KOPT-K1 (cell line): ENCODE results near the gene KCNJ11.

Experiments
- H3K27ac ChIP-seq: fragments of 200-600 bp; sonication (generic); 2 replicates; pipeline ENCODE4 v1.5.1; 2016; ENCODE audit warnings: antibody characterized with exemption, mild to moderate bottlenecking, low read depth, low read length; ENCODE audit not compliant: poor library complexity, severe bottlenecking
- H3K36me3 ChIP-seq: fragments of 200-600 bp; sonication (generic); 2 replicates; pipeline ENCODE4 v1.5.1; 2017; ENCODE audit warnings: antibody characterized with exemption, mild to moderate bottlenecking, low read length, moderate library complexity; ENCODE audit not compliant: insufficient read depth
- H3K9me3 ChIP-seq: fragments of 200-600 bp; sonication (generic); 2 replicates; pipeline ENCODE4 v1.5.1; 2017; ENCODE audit warnings: antibody characterized with exemption, low read length, mild to moderate bottlenecking; ENCODE audit not compliant: insufficient read depth, poor library complexity, severe bottlenecking

The KCNJ11 gene

DNA sequence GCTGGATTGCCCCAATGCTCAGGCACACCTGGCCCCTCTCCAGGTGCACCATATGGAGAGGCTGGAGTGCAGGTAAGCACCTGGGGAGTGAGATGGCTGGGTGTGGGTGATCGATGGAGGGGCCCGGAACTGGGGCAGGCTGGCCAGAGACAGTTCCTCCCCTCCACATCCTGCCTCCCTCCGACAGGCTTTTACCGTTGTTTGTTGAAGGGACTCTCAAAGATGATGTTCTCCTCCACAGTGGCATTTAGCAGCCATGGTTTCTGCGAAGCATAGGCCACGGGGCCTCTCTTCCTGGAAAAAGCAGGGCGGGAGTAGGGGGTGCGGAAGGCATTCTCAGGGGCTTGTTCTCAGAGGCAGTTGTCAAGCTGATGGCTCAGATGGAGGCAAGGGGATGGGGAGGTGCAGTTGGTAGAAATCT is 25.9 kb upstream of the KCNJ11 start:
- Histone ChIP-seq H3K9me3 (no peaks in the 10 kb centered on the region), H3K36me3 (no peaks in the 10 kb centered on the region), H3K27ac (peak overlapping the region; percentile 80)

DNA sequence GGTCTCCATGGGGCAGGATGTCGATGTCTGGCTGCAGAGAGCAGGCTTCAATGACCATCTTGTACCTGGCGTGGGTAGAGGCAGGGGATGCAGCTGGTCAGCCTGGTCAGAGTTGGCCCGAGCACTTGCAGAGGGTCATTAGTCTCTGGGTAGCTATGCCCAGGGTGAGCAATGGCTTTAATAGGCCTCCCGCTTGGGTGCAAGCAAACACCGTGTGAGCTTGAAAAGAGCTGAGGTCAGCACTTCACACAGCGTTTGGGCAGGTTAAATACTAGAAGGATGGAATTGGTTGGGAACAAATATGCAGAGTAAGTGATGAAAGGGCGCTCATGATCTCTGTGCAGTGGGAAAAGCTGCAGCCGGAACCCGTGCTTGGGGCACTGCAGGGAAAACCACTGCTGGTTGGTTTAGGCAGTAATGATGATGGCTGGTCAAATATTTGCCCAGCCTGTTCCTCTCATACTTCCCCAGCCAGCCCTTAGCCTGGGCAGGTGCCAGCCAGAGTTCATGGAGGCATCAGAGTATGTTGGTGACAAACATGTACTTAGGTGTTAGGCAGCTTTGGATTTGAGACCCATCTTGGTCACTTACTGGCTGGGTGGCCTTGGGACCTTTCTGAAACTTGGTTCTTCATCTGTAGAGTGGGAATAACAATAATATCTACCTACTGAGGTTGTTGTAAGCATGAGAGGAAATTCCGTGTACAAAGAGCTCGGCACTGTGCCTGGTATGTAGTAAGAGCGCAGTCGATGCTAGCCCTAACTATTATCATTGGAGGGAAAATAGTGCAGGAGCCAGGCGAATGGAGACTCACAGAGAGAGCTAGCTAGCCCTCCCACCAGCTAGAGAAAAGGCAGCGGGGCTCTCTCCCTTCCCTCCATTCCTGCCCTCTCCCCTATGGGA is 25.2 kb upstream of the KCNJ11 start:
- H3K27ac ChIP-seq = peak overlapping the region; percentile 80
- no peaks in the 10 kb centered on the region for H3K9me3 ChIP-seq

DNA sequence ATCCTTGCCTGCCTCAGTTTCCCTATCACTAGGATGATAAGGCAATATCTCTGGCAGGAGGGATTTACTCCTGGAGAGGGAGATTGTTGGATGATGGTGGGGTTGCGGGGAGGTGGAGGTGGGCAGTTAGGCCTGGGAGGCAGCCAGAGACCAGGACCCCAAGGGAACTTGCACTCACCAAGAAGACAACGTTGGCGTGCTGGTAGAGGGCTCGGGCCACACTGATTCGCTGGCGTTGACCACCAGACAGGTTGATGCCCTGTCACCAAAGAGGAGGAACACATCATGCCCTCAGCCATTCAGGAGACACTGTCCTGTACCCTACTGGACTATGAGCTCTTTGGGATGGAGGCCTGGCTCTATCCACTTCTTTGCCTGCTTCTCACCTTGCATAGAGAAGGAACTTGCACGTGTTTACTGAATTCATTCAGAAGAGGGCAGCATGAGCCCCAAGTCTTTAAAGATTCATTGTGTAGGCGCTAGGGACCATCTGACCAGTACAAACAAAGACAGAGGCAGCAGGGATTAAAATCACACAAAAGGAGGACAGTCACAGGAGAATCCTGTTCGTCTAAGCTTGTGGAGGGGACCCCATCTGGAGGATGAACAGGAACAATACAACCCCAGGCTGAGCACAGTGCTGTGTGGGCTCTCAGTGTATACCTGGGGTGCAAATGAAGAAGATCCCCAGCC is 24.2 kb upstream of the KCNJ11 start:
- Histone ChIP-seq H3K36me3 (no peaks in the 10 kb centered on the region), H3K9me3 (no peaks in the 10 kb centered on the region), H3K27ac (peak overlapping the region; percentile 80)

More for the DNA sequence above, 25.2 kb upstream of the KCNJ11 start:
- H3K36me3 ChIP-seq = no peaks in the 10 kb centered on the region

DNA sequence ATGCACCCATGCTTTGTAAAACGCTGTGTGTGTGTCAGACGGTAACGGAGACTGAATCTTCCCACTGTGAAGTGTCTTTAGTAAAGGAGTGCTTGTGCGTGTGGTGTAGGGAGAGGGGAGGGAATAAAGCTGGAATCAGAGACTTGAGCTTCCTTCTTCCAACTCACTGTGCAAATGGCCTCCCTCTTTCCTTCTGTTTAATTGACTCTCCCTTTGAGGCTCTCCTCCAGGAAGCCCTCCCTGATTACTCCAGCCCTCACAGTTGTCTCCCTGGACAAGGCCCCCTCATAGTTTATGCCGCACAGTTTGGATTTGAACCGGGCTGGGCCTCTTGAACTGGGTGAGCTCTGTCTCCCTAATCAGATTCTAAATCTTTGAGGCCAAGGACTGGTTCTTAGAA is 23.0 kb upstream of the KCNJ11 start:
- H3K36me3 ChIP-seq = no peaks in the 10 kb centered on the region
- H3K27ac ChIP-seq = peak overlapping the region; percentile 39
- no peaks in the 10 kb centered on the region for H3K9me3 ChIP-seq

DNA sequence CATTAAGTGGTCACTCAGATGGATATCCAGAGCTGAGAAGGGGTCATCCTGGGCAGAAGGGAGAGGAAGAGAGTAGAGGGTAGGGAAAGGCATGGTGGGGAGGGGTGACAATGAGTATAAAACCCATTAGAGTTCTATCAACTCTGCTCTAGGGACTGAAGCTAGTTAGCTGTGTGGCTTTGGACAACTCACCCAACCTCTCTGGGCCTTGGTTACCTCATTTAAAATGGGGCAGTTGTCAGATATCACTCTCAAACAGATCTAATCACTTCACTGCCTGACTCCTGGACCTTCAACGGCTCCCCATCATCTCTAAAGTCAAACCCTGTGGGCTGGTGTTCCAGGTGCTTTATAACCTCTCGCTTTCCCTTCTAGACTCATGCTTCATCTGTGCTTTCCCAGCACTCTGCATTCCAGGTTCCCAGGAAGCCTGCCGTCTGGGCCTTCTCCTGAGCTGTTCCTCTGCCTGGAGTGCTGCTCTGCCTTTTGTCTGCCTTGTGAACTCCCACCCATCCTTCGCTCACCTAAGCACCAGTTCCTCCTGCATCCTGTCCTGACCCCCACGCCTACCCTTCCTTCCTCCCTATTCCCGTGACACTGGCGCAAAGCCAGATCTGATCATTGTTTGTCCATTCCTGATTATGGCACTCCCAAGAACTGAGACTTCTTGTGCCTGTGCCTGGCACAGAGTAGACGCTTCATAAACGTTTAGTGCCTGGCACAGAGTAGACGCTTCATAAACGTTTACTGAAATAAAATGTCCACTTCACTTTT is 22.3 kb upstream of the KCNJ11 start:
- H3K36me3 ChIP-seq = no peaks in the 10 kb centered on the region
- peak overlapping the region; percentile 39 for H3K27ac ChIP-seq
- no peaks in the 10 kb centered on the region for H3K9me3 ChIP-seq

DNA sequence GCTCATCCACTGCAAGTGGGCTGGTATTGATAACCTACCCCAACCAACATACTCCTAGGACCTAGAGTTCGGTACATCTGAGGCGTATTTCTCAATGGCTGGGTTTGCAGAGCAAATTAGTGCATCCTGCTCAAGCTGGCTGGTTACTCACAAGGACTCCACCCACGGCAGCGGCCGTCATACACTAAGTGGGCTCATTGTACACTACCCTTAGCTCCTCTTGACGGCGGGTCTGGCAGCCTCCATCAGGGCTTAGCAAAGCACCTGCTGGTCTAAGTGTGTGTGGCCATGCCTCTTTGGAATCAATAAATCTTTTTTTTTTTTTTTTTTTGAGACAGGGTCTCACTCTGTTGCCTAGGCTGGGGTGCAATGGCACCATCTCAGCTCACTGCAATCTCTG is 20.2 kb upstream of the KCNJ11 start:
- Histone ChIP-seq H3K27ac (no peak overlapping the region), H3K36me3 (no peaks in the 10 kb centered on the region), H3K9me3 (no peaks in the 10 kb centered on the region)

DNA sequence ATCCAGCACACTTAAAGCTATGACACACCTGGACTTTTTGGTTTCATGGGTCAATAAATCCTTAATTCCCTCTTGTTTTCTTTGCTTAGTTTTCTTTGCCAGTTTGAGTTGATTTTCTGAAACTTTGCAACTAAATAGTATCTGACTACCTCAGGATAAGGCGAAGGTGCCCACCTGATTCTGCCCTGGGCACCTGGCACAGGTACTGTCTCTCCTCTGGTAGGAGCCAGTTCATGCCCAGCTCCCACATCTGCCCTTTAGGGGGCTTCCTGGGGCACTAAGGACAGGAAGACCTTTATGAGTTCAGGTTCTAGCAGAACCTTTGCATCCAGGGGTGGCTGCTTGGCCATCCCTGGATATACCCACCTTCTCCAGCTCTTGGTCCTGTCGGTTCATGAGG is 19.6 kb upstream of the KCNJ11 start:
- Histone ChIP-seq H3K36me3 (no peaks in the 10 kb centered on the region), H3K27ac (no peak overlapping the region), H3K9me3 (no peaks in the 10 kb centered on the region)

DNA sequence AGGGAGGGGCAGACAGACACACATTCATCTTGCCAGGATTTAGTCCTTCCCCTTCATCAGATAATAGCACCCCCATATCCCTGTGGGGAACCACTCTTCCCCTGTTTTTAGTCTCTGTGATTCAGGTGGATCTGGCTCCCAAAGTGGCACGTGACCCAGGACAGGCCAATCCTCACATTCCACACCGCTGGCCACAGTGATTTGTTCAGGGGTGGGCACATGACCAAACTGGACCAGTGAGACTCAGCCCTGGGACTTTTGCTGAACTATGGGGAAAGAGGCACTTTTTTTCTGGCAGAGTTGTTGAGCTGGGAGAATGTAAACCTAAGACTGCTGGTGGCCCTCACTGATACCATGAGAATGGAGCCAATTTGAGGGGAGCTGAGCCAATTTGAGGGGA is 19.1 kb upstream of the KCNJ11 start:
- Histone ChIP-seq H3K9me3 (no peaks in the 10 kb centered on the region), H3K27ac (no peak overlapping the region), H3K36me3 (no peaks in the 10 kb centered on the region)

DNA sequence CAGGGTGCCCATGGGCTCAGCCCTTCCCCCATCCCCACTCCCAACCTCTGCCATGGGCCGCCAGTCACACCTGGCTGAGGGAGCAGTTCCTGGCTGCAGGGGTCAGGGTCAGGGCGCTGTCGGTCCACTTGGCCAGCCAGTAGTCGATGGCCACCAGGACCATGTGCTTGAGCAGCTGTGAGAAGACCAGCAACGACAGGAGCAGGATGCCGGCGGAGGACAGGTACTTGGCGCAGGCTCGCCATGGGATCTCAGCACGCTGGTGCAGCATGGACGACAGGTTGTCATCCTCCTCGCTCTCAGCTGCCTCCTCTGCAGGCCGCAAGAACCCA is 18.3 kb upstream of the KCNJ11 start:
- Histone ChIP-seq H3K9me3 (no peaks in the 10 kb centered on the region), H3K36me3 (no peaks in the 10 kb centered on the region), H3K27ac (no peak overlapping the region)

DNA sequence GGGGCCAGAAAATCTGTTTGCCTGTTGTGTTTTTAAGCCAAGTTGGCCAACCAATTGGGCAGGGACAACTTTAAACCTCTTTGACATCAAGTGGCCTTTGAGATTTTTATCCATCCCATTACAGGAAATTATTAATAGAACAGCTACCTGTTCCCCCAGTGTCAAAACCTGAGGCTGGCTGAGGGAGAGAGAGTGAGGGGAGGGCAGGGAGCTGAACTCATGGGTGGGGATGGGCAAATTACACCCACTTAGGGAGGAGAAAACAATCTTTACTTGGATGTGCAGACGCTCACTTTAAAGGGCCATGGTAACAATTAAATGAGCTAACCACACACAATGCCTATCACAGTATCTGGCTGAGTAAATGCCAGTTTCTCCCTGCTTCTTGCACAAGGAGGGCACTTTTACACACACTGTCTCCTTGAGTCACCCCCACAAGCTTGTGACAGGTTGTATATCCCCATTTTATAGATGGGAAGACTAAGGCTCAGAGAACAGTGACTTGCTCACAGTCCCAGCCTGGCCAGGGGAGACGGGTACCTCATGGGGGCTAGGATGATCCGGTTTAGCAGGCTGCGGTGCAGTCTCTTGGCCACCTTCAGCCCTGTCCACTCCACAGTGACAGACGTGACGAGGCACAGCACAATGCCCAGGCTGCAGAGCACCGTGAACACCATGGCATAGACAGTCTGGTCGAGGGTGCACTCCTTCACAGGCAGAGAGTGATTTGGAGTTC is 17.8 kb upstream of the KCNJ11 start:
- no peaks in the 10 kb centered on the region for H3K9me3 ChIP-seq
- no peak overlapping the region for H3K27ac ChIP-seq
- H3K36me3 ChIP-seq = no peaks in the 10 kb centered on the region

DNA sequence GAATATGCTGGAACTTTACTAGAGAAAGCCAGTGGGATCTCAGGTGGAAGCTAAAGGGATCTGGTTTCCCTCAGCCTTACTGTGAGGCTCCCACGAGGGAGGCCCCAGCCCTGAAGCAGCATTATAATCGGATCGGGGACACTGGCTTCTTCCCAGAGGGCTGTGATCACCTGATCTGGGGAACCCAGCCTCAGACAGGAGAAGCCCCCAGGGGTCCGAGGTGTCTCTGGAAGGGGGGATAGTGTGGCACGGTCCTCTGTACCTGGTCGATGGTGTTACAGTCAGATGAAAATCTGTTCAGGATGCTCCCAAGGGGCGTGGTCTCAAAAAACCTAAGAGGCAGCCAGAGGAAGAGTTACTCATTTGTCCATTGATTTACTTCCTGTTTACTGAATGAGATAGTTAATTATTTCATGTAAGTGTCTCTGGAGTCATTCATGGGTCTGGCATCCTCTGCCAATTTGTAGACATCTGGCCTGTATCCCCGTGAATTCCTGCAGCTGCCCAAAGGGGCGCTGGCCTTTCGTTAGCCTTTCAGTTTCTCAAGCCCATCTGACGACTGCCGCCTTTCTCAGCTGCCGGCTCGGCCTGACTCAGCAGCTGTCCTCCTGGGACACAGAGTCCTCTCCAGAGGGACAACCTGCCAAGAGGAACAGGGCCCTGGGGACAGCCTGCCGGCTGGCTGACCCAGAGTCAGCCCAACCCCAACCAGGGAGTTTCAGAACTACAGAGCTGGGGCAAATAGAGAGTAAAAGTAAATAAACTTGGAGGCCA is 17.0 kb upstream of the KCNJ11 start:
- Histone ChIP-seq H3K27ac (no peak overlapping the region), H3K9me3 (no peaks in the 10 kb centered on the region), H3K36me3 (no peaks in the 10 kb centered on the region)

DNA sequence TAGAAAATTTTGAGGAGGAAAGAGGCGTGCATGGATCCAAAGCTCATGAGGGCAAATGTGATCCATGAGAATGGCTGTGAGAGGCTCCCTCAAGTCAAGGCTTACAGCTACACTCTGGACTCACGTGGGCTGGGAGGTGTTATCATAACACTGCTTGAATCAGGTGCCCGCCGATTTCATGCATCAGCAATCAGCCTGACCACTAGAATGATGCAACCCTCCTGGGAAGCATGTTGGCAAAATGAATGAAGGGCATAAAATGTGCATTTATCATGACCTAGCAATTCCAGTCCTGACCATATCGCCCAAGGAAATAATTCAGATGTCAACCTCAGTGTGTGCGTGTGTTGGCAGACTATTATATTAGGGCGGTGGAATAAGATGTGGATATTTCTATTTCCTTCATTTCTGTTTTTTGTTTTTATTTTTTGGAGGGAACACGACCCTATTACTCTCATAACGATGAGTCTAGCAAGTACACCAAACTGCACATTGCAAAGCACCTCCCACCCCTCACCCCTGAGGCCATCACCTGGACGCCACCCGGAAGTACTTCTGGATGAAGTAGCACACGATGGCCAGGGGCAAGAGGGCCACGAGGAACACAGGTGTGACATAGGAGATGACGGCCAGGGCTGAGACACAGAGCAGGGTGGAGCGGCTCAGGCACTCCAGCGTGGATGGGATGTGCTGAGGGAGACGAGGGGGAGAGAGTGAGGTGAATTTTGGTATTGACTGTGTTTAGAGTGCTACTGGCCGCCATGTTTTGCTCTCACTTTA is 15.7 kb upstream of the KCNJ11 start:
- Histone ChIP-seq H3K36me3 (no peaks in the 10 kb centered on the region), H3K27ac (no peak overlapping the region), H3K9me3 (no peaks in the 10 kb centered on the region)

DNA sequence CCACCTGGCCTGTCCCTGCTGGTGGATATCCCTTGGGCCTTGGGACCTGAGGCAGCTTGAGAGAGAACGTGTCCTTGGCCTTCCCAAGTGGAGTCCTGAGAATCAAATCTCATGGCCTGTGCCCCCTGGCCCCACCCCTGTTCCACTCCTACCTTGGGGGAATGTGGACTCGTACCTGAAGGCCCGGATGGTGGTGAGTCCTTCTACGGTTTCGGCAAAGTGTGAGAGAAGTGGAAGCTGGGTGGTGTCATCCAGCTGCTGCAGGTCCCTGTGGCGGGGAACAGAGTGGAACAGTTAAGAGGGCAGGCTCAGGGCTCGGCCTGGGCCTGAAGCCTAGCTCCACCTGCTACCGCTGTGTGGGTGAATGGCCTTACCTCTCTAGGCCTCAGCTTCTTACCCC is 14.0 kb upstream of the KCNJ11 start:
- Histone ChIP-seq H3K27ac (no peak overlapping the region), H3K9me3 (no peaks in the 10 kb centered on the region)

More for the DNA sequence above, 14.0 kb upstream of the KCNJ11 start:
- H3K36me3 ChIP-seq = no peaks in the 10 kb centered on the region
